ENCODE results near the gene SESN3.
"Not testable (repeated sequence)": the region's sequence is repeated elsewhere in the genome, so short reads cannot be mapped to it uniquely, and the experiment has no call there.

SESN3 gene

DNA sequence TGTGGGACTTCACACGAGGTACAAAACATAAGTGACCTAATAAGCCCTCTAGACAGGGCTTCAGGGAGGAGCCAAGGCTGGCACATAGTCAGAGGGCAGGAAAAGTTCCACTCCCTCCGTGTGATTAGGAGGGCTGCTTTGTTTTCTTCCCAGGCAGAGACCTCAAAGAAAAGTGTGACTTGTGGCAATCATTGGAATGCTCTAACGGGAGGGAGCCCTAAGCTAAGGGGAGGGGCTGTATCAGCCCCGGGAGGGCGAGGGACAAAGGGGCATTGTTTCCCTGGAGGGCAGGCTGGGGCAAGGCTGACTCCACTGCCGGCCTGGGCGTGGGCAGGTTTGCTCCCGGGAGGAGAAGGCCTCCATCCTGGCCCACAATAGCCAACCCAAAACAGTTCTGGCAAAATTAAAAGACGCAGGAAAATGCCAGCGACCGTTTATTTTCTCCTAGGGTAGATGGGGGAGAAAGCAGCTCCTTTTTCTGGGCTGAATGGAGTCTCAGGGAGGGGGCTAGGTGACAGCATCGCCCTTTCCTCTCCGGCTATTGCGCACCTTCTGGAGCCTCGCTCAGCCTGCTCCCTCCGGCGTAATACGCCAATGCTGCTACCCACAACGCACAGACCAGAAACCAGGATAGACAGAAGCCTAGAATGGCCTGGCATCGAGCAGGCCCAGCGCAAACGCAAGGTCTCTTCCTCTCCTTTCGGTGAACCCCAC, 81.2 kb downstream of the SESN3 start:
- DNase-seq = peak; percentile 66

DNA sequence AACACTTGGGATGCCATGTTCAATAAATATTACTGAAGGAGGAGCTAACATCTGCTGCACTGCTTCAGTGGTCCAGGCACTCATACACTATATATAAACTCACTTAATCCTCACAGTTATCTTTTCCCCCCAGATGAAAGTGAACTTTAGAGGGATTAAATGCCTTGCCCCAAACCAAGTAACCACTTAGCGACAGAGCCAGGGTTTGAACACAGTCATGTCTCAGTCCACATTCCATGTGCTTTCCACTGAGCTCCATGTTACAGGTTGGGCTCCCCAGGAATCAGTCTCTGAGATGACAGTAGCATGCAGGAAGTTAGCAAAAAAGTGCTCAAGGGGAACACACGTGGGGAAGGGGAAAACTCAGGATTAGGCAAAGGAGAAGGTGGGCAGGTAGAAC, 82.1 kb downstream of the SESN3 start:
- peak; percentile 48 for DNase-seq

GRCh38 chr11:95148406-95148805, 82.6 kb downstream of the SESN3 start:
- no peak for DNase-seq

- DNase-seq = peak; percentile 96
Observed at GRCh38 chr11:95147364-95147905, 83.6 kb downstream of the SESN3 start.

- peak; percentile 58 for DNase-seq
Observed at GRCh38 chr11:95145430-95146060, 85.5 kb downstream of the SESN3 start.

DNA sequence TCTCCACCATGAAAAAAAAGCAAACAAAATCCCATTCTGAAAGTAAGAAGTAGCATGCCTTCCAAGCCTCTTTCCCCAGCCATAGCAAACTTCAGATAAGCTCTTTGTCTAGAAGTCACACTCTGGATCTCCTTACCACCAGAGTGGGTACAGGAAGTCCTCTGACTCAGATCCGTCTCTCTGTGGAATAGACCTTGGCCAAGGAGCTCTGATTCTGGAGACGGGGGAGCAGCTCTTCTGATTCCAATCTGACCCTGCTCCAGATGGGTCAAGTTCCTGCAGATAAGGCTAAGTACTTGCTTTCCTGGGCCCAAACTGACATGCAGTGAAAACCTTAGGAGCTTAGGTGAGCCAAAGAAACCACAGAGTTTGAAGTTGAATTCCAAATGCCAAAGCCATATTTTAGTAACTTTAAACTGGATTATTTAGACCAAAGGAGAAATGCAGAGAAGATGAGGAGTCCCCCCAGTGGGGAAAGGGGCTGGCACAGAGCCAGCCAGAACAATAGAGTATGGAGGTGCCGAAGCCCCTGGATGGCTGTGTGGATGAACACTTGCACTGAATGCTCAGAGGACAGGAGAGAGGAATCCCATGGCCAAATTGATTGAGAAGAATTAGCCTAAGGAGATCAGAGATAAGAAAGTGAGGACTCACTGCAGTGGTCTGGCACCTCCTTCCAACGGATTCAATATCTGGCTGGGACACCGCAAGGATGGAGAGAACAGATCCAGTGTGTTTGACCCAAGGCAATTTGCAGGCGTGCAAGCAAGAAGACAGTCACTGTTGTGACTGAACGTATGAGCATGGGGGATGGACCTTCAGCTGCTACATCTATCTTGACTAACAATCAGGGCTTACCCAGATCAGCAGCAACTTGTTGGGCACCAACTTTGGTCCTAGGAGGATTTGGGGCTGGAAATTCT, 86.4 kb downstream of the SESN3 start:
- DNase-seq = peak; percentile 70

GRCh38 chr11:95143106-95143681, 87.8 kb downstream of the SESN3 start:
- DNase-seq = no peak

DNA sequence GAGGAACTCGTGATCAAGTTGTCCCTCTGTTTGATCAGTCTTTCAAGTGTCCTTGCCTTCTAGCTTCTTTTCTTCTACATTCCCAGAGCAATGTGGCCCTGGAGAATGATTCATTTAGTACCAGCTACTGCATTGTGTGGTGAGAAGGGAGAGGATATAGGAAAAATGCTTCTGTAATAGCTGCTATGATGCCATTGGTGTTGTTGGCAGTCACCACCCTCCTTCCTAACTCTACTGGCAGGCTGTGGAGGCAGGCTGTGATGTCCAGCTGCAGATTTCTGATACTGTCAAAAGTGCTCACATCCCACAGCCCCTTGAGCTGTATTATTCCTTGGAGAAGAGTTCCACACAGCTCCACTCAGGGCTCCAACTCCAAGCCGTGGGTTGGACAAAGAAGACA, 88.6 kb downstream of the SESN3 start:
- DNase-seq = no peak

DNA sequence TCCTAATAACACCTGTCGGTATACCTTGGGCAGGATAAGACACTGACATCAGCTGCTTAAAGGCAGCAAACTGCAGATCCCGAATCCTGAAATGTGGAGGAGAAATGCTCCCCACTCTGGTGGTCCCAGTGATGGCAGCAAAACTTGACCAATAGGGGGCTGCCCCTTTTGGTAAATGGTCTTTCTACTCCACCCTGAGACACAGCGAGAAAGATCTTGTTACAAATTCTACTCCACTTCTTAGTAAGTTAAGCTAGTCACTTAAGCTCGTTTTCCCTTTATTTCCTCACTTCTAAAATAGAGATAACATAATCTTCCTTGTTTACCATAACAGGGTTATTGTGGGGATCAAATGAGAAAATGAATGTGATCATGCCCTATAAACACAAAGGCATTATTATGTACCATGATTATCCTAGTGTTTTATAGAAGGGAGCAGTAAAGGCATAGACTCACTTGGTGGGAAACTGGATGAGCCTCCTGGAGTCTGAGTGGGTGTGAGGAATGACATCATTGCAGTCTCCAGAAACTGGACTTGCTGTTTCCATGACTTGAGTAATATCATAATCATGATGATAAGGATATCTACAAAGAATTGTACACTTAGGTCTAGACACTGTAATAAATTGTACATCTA, 90.5 kb downstream of the SESN3 start:
- no peak for DNase-seq

DNA sequence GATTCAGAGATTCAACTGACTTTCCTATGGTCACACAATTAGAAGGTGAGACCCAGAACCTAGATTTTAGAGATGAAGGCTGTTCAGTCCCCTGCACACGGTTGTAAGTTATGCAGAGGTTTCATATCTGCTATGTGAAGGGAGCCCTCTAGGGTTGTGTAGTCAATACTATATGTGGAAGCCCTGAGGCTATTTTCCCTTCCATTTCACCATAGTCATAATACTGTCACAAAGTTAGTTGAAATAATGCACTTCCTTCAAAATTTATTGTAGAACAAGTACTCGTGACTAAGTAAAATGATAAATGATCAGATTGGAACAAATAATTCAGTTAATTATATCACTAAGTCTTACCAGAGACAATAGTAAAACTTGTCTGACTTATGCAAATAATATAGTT, 92.6 kb downstream of the SESN3 start:
- DNase-seq = peak; percentile 42

- no peak for DNase-seq
Observed at GRCh38 chr11:95137299-95137698, 93.7 kb downstream of the SESN3 start.

DNA sequence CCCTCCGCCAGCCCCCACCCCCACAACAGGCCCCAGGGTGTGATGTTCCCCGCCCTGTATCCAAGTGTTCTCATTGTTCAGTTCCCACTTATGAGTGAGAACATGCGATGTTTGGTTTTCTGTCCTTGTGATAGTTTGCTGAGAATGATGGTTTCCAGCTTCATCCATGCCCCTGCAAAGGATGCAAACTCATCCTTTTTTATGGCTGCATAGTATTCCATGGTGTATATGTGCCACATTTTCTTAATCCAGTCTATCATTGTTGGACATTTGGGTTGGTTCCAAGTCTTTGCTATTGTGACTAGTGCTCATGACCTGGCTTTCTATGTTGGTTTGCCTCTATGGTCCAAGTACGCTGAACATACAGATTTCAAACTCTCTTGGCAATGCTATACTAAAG, 94.3 kb downstream of the SESN3 start:
- DNase-seq = not testable (repeated sequence)

- DNase-seq = no peak
Observed at GRCh38 chr11:95135880-95136279, 95.1 kb downstream of the SESN3 start.

- no peak for DNase-seq
Observed at GRCh38 chr11:95135155-95135554, 95.8 kb downstream of the SESN3 start.

- DNase-seq = no peak
Observed at GRCh38 chr11:95134491-95134890, 96.5 kb downstream of the SESN3 start.

GRCh38 chr11:95132956-95133355, 98.0 kb downstream of the SESN3 start:
- peak; percentile 87 for DNase-seq

- DNase-seq = no peak
Observed at GRCh38 chr11:95128602-95129001, 102.4 kb downstream of the SESN3 start.

GRCh38 chr11:95123556-95123955, 107.4 kb downstream of the SESN3 start:
- no peak for DNase-seq

- DNase-seq = no peak
Observed at GRCh38 chr11:95121698-95122097, 109.3 kb downstream of the SESN3 start.

- DNase-seq = no peak
Observed at GRCh38 chr11:95119361-95120060, 111.5 kb downstream of the SESN3 start.

DNA sequence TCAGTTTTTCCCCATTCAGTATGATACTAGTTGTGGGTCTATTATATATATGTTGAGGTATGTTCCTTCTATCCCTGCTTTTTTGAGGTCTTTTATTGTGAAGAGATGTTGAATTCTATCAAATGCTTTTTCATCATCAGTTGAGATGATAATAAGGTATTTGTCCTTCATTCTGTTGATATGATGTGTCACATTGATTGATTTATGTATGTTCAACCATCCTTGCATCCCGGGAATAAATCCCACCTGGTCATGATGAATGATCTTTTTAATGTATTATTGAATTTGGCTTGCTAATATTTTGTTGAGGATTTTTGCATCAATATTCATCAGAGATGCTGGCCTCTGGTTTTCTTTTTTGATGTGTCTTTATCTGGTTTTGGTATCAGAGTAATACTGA, 115.4 kb downstream of the SESN3 start:
- no peak for DNase-seq
